MM.1S (cell line): ENCODE results near the gene CNTNAP2.

ENCODE experiments used
- DNase-seq: peaks from one replicate; pipeline ENCODE4 v3.0.0-alpha.2; 2015
- H2AFZ ChIP-seq: fragments of 300-600 bp; sonication (generic); 2 replicates; pipeline ENCODE4 v1.6.0; 2016; ENCODE audit warnings: antibody characterized with exemption, low read length
- H3F3A ChIP-seq: fragments of 300-600 bp; sonication (generic); 2 replicates; pipeline ENCODE4 v1.6.1; 2016; ENCODE audit warnings: mild to moderate bottlenecking, antibody characterized with exemption, low read length, moderate library complexity, mixed read lengths; ENCODE audit not compliant: insufficient read depth
- H3K27ac ChIP-seq: fragments of 300-600 bp; sonication (generic); 2 replicates; pipeline ENCODE4 v1.5.1; 2016; ENCODE audit warnings: mild to moderate bottlenecking, low read length
- H3K27me3 ChIP-seq: fragments of 300-600 bp; sonication (generic); replicated peaks from 2 replicates; pipeline ENCODE4 v1.6.0; 2016; ENCODE audit warnings: low read length; ENCODE audit not compliant: insufficient read depth
- H3K36me3 ChIP-seq: fragments of 300-600 bp; sonication (generic); replicated peaks from 2 replicates; pipeline ENCODE4 v1.6.1; 2016; ENCODE audit warnings: mild to moderate bottlenecking, low read length, mixed read lengths; ENCODE audit not compliant: insufficient read depth
- H3K4me1 ChIP-seq: fragments of 300-600 bp; sonication (generic); 2 replicates; pipeline ENCODE4 v1.6.1; 2016; ENCODE audit warnings: low read length, mixed read lengths
- H3K4me2 ChIP-seq: fragments of 300-600 bp; sonication (generic); 2 replicates; pipeline ENCODE4 v1.6.0; 2016; ENCODE audit warnings: low read depth, low read length
- H3K4me3 ChIP-seq: fragments of 300-600 bp; sonication (generic); 2 replicates; pipeline ENCODE4 v1.5.1; 2016; ENCODE audit warnings: low read length, mixed read lengths
- H3K79me2 ChIP-seq: fragments of 300-600 bp; sonication (generic); 2 replicates; pipeline ENCODE4 v1.6.1; 2016; ENCODE audit warnings: mixed run types, low read length, mixed read lengths
- H3K9ac ChIP-seq: fragments of 300-600 bp; sonication (generic); 2 replicates; pipeline ENCODE4 v1.6.1; 2016; ENCODE audit warnings: low read length, mixed read lengths
- H3K9me2 ChIP-seq: fragments of 300-600 bp; sonication (generic); replicated peaks from 2 replicates; pipeline ENCODE4 v1.6.1; 2016; ENCODE audit warnings: mild to moderate bottlenecking, low read length, mixed read lengths; ENCODE audit not compliant: insufficient read depth
- H3K9me3 ChIP-seq: fragments of 300-600 bp; sonication (generic); replicated peaks from 2 replicates; pipeline ENCODE4 v1.6.1; 2016; ENCODE audit warnings: mild to moderate bottlenecking, low read length, mixed read lengths; ENCODE audit not compliant: insufficient read depth
- H4K20me1 ChIP-seq: fragments of 300-600 bp; sonication (generic); 2 replicates; pipeline ENCODE4 v1.6.1; 2016; ENCODE audit warnings: mild to moderate bottlenecking, low read length, moderate library complexity, mixed read lengths; ENCODE audit not compliant: insufficient read depth
- CTCF ChIP-seq: fragments of 300-600 bp; sonication (generic); IDR thresholded peaks from 2 replicates; pipeline ENCODE4 v1.5.1; 2016; ENCODE audit warnings: antibody characterized with exemption, low read length, mixed read lengths
- EZH2 ChIP-seq: fragments of 300-600 bp; sonication (generic); optimal IDR thresholded peaks from 2 replicates; pipeline ENCODE3; 2017; ENCODE audit warnings: low read depth, mild to moderate bottlenecking, antibody characterized with exemption, low read length, mixed read lengths
- EZH2phosphoT487 ChIP-seq: fragments of 300-600 bp; sonication (generic); IDR thresholded peaks from 2 replicates; pipeline ENCODE4 v1.6.1; 2018; ENCODE audit warnings: antibody characterized with exemption, low read length

The CNTNAP2 gene

GRCh38 chr7:148105853-148106252 lies 1989.3 kb downstream of the CNTNAP2 start:
- H2AFZ ChIP-seq: no peak overlapping the region
- H3K4me1 ChIP-seq: no peaks in the 10 kb centered on the region
- no peaks in the 10 kb centered on the region for H4K20me1 ChIP-seq
- no peak overlapping the region for H3K4me2 ChIP-seq
- H3K9me2 ChIP-seq: no peaks in the 10 kb centered on the region
- H3K4me3 ChIP-seq: no peak overlapping the region
- H3F3A ChIP-seq: no peaks in the 10 kb centered on the region
- no peaks in the 10 kb centered on the region for H3K9me3 ChIP-seq
- H3K9ac ChIP-seq: no peak overlapping the region
- no peaks in the 10 kb centered on the region for H3K27me3 ChIP-seq
- DNase-seq: no peak
- no peaks in the 10 kb centered on the region for H3K79me2 ChIP-seq
- TF ChIP-seq EZH2 (no peak), CTCF (no peak), EZH2phosphoT487 (no peak)
- H3K27ac ChIP-seq: no peak overlapping the region
- H3K36me3 ChIP-seq: no peaks in the 10 kb centered on the region

GRCh38 chr7:148107443-148108127 lies 1991.0 kb downstream of the CNTNAP2 start:
- Histone ChIP-seq H3K27me3 (no peaks in the 10 kb centered on the region), H2AFZ (no peak overlapping the region), H3K4me3 (no peak overlapping the region), H3K9ac (no peak overlapping the region), H3K4me1 (no peaks in the 10 kb centered on the region), H3K9me3 (no peaks in the 10 kb centered on the region), H3F3A (no peaks in the 10 kb centered on the region), H3K27ac (no peak overlapping the region), H3K36me3 (no peaks in the 10 kb centered on the region), H4K20me1 (no peaks in the 10 kb centered on the region), H3K79me2 (no peaks in the 10 kb centered on the region), H3K4me2 (no peak overlapping the region), H3K9me2 (no peaks in the 10 kb centered on the region)
- no peak for TF ChIP-seq CTCF
- no peak for TF ChIP-seq EZH2phosphoT487
- TF ChIP-seq EZH2: no peak
- no peak for DNase-seq

- no peak for DNase-seq
- H3F3A ChIP-seq: no peaks in the 10 kb centered on the region
- H4K20me1 ChIP-seq: no peaks in the 10 kb centered on the region
- no peak overlapping the region for H3K9ac ChIP-seq
- no peaks in the 10 kb centered on the region for H3K79me2 ChIP-seq
- H3K4me1 ChIP-seq: no peaks in the 10 kb centered on the region
- no peak for TF ChIP-seq EZH2phosphoT487
- TF ChIP-seq EZH2: no peak
- no peak for TF ChIP-seq CTCF
- no peaks in the 10 kb centered on the region for H3K27me3 ChIP-seq
- H3K9me3 ChIP-seq: no peaks in the 10 kb centered on the region
- no peak overlapping the region for H3K4me3 ChIP-seq
- no peaks in the 10 kb centered on the region for H3K9me2 ChIP-seq
- H2AFZ ChIP-seq: no peak overlapping the region
- H3K36me3 ChIP-seq: no peaks in the 10 kb centered on the region
- no peak overlapping the region for H3K27ac ChIP-seq
- H3K4me2 ChIP-seq: no peak overlapping the region
Observed at GRCh38 chr7:148108381-148108780, 1991.8 kb downstream of the CNTNAP2 start.
